ENCODE results near the gene TRAIP.

DNA sequence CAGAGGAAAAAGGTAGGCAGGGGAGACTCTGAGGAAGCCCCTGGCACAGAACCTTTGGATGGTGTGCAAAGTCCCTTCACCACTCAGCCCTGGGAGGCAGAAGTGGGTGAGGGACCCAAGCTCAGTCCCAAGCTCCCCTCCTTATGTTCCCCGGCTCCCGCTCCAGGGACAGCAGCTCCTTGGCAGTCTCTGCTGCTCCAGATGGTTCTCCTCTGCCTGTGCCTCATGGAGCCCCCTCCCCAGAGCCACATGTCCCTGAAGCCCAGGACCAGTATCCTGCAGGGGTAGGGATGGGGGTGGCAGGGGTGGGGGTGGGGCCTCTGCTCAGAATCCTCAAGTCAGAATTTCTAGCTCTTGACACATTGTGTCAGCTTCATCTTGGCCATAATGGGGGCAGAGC, 21.4 kb upstream of the TRAIP start:
- TF ChIP-seq, protein P1, sequence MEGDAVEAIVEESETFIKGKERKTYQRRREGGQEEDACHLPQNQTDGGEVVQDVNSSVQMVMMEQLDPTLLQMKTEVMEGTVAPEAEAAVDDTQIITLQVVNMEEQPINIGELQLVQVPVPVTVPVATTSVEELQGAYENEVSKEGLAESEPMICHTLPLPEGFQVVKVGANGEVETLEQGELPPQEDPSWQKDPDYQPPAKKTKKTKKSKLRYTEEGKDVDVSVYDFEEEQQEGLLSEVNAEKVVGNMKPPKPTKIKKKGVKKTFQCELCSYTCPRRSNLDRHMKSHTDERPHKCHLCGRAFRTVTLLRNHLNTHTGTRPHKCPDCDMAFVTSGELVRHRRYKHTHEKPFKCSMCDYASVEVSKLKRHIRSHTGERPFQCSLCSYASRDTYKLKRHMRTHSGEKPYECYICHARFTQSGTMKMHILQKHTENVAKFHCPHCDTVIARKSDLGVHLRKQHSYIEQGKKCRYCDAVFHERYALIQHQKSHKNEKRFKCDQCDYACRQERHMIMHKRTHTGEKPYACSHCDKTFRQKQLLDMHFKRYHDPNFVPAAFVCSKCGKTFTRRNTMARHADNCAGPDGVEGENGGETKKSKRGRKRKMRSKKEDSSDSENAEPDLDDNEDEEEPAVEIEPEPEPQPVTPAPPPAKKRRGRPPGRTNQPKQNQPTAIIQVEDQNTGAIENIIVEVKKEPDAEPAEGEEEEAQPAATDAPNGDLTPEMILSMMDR (conservative IDR thresholded peaks at IDR 0.05; ENCODE audit: low read depth, low read length) = no peak
- no peak for TF ChIP-seq EZH2 (IDR thresholded peaks at IDR 0.05; ENCODE audit: borderline replicate concordance, low read depth, low read length, poor library complexity, severe bottlenecking)

Measured in A673 (cell line).